Hindlimb muscle (tissue), 1 donor: Measurements from ENCODE around the gene MAP1LC3B. TPM values are rescaled to one million over a fixed set of nuclear protein-coding genes. Genes with fewer than 3 reads are reported as not detected.

ENCODE experiments used
- DNase-seq: peaks from one replicate; pipeline ENCODE4 v3.0.0-alpha.2; 2013
- polyA plus RNA-seq: library from polyadenylated mRNA; unstranded; fragments of 120-200 nt; gene quantifications from one replicate; pipeline ENCODE4 v1.2.1, GENCODE V29; 2013; ENCODE audit not compliant: insufficient read length

Gene MAP1LC3B
- polyA plus RNA-seq, 1 donor, result 49.4 TPM

DNA sequence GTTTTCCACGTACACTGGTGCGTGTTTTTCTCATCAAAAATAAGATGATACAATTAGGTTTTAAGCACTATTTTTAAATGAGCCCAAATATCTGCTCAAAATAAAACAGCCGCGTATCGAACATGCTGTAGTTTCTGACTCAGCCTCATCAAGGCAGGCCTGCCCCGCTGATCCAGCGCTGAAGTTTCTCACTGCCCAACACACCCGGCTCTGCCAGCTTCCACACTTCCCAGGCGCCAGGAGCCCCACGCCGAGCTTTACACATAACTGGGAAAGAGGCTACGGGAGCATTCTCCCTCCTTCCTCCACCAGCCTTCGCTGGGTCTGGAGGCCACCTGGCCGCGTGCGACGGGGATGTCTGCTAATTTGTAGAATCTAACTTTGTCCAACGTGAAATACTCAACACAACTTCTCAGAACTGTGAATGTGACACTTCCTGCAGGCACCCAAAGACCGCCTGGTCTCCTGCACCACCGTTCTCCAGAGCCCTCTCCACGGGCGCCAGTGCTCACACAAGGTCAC lies 42.1 kb downstream of the MAP1LC3B start:
- no peak for DNase-seq

DNA sequence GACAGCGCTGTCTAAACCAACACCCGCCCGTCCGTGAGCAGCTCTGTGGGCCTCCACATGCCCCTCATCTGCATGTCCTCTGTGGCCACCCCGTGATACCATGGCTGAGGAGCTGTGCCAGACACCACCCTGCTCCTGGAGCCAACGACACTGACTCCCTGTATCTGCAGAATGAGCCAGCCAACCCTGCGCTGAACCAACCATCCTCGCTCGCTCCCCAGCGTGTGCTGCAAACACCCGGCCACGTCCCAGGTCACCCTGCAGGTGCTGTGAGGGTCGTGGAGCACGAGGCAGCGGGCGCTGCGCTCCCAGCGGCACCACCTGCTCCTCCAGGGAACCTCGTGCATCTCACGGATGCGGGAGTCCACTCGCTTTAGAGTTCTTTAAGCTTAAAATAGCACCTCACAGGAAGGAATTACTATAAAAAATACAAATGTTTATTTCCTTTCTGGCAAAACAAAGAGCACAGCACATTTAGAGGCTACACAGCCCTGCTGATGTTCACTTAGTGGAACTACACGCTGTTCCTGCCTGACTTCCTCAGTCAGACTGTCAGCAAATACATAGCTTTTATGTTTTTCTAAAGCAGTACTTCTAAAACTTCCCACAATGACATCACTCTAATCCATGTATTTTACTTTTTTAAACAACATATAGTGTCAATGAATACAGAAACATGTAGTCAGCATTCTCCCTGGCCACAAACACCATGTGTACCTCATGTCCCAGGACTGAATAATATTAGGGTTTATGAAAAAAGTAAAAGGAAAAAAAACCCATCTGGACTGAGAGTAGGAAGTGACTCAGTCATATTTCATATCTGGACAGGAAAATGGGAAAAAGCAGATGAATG lies 43.5 kb downstream of the MAP1LC3B start:
- DNase-seq, result peak; percentile 31

DNA sequence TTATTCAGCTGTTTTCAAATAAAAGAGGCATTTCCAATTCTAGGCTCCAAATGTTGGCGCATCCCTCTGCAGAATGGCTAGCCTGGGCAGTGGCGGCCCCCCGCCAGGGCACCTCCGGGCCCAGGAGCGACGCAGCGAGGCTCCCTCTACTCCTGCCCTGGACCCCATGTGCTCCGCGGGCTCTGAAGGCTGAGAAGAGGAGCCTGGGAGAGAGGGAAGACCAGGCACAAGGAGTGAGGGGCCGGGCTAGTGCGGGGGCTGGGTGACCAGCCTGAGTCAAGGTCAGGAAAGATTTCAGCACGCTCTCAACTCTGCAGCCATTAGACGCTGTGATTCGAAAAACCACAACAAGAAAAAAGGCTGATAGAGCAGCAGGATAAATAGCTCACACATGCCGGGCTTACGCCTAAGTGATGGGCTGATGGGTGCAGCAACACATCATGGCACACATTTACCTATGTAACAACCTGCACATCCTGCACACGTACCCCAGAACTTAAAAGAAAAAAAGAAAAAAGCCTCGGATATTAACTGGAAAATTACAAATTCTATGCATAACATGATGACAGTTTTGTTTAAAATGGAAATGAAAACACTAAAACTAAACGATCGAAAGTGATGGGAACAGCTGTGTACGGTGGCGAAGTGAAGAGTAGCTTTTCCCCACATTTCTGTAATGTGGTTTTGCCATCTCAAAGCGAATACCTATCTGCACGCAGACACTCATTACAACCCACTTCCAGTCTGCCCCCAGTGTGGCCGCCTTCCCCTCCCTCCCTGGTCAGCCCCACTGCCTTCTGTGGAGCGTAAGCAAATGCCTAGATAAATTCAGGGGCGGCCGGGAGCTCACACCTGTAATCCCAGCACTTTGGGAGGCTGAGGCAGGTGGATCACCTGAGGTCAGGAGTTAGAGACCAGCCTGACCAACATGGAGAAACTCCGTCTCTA lies 44.4 kb downstream of the MAP1LC3B start:
- peak; percentile 23 for DNase-seq

DNA sequence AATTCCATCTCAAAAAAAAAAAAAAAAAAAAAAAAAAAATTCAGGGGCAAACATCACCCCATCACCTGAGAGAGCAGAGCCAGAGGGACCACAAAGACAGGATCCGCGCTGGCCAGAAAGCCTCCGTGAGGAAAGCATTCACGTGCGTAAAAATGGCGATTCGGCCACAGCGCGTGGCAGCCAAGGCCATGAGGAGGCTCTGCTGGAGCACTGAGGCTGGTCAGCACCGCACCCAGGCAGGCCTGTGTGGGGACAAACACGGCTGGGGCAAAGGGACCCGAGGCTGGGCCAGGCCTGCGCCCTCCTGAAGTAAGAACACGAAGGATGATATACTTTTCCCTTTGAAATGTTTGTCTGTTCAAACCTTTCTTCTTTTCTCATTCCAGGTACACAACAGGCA lies 45.2 kb downstream of the MAP1LC3B start:
- DNase-seq, result no peak

DNA sequence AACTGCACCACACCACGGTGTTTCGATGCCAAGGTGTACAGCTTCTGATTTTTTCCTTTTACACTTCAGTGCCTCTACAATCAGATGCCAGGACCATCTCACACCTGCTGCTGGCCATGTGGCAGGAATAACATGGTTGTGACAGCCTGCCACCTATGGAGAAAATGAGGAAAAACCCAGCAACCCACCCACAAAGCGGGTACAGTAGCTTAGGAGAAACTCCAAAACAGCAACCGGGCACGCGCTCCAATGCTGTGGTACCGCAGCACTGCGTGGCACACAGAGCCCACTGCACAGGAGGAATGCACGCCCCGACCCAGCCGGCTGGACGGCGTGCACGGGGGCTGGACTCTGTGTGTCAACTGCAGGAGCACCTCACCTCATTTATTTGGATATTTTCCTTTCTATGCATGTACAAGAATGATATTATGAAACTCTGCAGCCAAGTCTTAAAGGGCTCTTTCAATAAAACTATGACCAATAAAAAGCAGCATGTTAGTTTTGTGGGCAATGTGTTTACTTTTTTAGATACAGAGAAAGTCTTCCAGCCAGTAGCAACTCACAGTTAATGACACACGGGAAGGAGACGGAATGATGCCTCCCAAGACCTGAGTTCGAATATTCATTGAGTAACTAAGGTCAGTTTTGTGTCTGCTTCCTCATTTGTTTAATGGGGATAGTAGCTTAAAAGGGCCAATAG lies 45.9 kb downstream of the MAP1LC3B start:
- DNase-seq, result no peak

DNA sequence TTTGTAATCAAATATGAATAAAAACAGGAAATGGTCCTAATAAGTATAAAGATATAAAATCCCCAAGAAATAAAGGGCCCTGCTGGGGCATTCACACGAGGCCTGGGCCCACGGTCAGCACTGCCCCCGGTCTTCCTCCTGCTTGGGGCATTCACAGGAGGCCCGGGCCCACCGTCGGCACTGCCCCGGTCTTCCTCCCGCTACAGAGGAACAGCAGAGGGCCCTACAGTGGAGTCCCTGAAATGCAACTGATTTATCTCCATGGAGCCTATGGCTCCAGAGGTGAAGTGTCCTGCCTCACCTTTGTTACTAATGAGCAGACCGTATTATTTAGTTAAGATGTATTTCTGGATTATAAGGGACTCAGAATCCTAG lies 46.5 kb downstream of the MAP1LC3B start:
- DNase-seq, result no peak

DNA sequence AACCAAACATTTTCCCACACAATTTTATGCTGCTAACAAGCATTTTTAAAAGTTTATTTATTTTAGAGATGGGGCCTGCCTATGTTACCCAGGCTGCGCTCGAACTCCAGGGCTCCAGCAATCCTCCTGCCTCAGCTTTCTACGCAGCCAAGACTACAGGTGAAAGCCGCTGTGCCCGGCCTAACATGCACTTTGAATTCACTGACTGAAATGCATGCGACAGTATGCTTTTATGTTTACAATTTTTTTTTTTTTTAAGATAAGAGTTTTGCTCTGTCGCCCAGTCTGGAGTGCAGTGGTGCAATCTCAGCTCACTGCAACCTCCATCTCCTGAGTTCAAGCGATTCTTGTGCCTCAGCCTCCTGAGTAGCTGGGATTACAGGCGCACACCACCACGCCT lies 47.8 kb downstream of the MAP1LC3B start:
- no peak for DNase-seq

DNA sequence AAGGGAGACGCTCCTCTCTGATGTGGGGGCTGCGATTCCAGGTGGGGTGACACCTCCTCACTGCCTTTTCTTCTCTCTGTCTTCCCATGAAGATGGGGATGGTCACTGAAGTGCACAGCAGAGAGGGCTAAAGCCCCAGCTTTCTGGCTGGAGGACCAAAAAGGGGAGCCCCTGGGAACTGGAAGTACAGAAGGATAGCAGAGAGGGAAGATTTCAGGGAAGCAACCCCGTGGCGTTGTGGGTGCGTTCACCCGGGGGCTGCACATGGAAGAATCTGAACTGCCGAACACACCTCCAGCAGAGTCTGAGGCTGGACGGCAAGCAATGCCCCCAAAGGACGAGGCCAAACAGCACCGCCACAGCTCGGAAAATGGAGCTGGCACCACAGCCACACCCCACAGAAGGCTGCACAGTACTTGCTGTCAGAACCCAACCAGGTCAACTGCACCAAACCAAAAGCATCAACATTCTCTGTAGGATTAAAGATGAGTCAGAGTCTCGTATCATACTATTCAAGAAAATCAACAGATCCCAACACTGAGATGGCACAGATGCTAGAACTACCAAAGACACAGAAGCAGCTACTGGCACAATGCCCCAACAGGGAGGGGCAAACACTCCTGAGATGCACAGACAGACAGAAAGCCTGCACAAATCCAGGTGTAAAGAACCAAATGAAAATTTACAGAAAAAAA lies 49.9 kb downstream of the MAP1LC3B start:
- no peak for DNase-seq

DNA sequence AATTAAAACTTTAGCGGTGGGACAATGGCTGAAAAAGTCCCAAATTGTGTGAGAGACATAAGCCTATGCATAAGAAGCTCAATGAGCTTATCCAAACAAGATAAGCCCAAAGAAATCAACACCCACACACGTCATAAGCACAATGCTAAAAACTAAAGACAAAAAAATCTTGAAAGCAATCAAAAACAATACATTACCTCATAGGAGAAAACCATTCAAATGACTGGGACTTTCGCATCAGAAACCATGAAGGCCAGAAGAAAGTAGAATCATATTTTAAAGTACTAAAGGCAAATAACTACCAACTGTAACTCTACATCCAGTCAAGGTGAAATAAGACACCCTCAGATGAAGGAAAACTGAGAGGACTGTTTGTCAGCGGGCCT lies 50.4 kb downstream of the MAP1LC3B start:
- DNase-seq, result no peak

DNA sequence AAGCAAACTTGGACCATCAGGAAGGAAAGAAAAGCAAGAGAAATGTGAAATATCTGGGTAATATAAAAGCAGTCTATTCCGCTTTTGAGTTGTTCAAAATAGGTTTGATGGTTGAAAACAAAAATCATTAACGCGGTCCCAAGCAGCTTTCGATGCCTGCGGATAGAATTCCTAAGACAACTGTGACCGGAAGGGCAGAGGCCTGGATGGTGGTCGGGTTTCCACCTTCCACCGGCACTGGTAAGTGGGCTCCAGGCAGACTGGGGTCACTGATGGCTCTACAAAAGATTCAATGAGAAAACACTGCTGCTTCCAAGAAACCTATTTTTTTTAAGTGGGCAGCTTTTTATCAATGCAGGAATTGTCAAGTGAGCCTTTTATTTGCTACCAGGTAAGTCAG lies 50.9 kb downstream of the MAP1LC3B start:
- DNase-seq, result no peak

DNA sequence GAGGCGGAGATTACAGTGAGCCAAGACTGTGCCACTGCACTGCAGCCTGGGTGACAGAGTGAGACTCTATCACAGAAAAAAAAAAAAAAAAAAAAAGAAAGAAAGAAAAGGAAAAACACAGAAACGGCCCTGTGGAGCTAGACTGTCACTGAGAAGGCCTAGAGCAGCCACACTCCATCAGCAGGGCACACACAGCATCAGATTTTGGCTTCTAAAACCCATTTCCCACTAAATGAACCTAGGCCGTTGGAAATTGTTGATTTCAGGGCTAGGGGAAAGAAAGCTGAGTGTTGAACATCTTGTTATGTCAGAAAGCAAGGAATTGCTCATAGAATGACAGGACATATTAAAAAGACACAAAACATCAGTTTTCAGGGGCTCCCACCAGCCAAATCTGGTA lies 51.8 kb downstream of the MAP1LC3B start:
- DNase-seq, result no peak

DNA sequence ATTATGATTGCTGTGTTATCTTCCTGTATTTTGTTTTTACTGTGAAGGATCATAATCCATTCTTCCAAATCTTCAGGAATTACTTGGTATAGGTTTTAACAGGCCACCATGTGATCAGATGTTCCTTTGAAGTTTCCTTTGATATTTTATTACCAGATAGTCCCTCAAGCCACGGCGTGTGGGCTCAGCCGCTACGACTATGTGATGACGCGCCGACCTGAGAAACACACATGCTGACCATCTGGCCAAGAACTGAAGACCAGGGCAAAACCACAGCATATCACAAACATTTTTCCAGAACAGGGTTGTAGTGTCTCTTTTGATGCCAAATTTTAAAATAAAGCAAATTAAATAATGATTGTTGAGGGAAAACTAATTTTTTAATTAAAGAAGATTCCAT lies 53.4 kb downstream of the MAP1LC3B start:
- no peak for DNase-seq

DNA sequence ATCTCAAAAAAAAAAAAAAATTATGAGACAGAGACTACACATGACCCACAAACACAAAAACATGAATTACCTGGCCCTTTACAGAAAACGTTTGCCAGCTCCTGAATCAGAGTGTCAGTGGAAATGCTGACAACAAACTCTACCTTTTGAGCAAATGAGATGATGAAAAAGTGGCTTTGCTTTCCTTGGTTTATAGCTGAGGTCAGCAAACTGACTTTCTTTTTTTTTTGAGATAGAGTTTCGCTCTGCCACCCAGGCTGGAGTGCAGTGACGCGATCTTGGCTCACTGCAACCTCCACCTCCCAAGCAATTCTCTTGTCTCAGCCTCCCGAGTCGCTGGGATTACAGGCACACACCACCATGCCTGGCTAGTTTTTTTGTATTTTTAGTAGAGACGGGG lies 54.3 kb downstream of the MAP1LC3B start:
- no peak for DNase-seq

DNA sequence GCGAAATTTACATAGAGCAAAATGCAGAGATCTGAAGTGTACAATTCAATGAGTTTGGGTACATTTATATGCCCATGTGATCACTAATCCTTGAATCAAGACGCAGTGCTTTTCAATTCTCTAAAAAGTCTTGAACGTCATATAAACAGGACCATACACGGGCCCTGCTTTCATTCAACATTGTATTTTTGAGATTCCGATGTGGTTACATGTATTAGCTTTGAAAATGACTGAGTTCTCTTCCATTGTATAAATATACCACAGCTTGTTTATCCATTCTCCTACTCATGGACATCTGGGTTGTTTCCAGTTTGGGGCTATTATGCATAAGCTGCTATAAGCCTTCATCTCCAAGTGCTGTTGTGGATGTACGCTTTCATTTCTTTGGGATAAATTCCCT lies 55.2 kb downstream of the MAP1LC3B start:
- DNase-seq, result no peak

DNA sequence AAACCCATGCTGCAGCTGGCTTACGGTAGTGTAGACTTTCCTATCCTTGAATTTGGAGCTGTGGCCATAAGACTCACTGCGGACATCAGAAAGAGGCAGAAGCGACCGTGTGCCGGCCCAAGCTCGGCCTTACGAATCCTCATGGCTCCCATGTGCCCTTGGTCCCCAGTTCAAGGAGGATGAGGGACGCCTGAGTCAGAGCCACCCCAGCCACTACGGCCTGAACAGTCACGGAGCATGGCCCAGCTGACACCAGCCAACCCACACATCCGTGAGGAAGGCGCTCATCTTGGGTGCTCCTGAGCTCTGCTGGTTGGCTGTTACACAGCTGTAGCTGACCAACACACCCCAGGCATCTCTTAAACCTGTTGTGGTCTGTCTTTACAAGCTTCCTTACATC lies 56.7 kb downstream of the MAP1LC3B start:
- DNase-seq, result no peak

DNA sequence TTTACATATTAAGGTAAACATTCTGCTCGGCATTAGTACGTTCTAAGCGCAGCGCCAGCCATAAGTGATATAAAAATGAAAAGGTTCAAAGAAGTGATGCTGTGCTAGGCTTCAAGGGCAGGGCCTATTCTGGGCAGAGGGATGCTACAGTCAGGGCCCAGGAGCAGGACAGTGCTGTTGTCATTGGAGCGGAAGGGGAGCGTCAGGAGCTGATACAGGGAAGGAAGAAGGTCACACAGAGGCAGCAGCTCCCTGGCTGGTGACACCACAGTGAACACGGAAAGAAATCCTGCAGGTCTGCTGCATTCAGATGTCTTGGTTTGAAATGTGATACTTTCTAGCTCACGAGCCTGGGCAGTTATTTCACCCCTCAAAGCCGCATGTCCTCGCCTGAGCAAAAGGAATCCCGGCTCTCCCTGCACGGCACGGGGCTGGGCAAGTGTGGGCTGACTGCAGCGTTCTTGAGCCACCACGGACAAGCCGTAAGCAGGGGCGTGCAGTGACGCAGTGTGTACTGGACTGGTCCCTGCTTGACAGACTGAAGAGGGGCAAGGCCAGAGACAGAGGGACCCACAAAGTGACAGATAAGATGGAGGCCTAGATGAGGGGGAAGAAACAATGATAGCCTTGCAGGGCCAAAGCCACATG lies 59.6 kb downstream of the MAP1LC3B start:
- no peak for DNase-seq

DNA sequence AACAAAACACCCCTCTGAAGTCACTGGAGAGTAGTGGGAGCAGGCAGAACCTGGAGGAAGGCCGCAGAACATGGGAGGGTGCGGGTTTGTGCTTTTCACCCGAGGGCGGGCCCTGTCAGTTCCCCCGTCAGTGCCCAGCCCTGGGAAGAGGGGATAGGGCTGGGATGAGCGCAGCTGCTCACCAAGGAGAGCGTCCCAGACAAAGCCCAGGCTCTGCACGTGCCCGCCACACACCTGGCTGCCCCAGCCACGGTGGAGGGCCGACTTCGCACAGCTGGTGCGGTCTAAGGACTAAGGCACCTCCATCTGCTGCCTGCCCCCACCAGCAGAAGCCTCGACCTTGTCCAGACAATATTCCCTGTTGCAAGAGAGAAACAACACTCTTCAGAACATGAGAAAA lies 61.2 kb downstream of the MAP1LC3B start:
- no peak for DNase-seq
